22Rv1 (cell line): ENCODE data around the gene IMPDH1.

Experiments used
- ZFX ChIP-seq: fragments of 450-650 bp; IDR thresholded peaks from 2 replicates; pipeline ENCODE4 v1.6.1; 2017; ENCODE audit warnings: antibody characterized with exemption, borderline replicate concordance
- TF ChIP-seq, protein P1 (sequence below): fragments of 450-650 bp; IDR thresholded peaks from 2 replicates; pipeline ENCODE4 v1.5.1; 2017; ENCODE audit warnings: mild to moderate bottlenecking

DNA sequence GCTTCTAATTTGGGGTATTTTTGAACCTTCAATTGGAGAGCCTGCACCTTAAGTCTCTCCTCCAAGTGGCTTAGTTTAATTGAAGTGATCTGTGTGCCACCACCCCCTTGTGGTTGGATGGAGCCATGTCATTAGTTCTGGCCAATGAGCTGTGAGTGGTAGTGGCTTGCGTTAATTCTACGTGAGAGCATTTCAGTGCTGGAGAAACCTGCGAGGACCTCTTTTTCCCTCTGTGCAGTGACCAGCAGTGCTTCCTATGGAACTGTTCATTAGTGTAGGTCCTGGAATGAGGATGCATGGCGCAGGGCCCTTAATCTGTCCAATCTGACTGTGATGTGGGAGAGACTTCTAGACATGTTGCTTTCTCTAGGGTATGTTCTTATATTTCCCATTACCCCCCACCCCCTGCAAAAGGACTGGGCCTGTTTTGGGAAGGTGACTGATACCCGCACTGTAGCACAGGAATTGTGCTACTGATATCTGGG is 49.7 kb upstream of the IMPDH1 start:
- TF ChIP-seq, protein P1, sequence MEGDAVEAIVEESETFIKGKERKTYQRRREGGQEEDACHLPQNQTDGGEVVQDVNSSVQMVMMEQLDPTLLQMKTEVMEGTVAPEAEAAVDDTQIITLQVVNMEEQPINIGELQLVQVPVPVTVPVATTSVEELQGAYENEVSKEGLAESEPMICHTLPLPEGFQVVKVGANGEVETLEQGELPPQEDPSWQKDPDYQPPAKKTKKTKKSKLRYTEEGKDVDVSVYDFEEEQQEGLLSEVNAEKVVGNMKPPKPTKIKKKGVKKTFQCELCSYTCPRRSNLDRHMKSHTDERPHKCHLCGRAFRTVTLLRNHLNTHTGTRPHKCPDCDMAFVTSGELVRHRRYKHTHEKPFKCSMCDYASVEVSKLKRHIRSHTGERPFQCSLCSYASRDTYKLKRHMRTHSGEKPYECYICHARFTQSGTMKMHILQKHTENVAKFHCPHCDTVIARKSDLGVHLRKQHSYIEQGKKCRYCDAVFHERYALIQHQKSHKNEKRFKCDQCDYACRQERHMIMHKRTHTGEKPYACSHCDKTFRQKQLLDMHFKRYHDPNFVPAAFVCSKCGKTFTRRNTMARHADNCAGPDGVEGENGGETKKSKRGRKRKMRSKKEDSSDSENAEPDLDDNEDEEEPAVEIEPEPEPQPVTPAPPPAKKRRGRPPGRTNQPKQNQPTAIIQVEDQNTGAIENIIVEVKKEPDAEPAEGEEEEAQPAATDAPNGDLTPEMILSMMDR, result peak; percentile 96
- TF ChIP-seq ZFX, result no peak
